GM12875 (cell line): ENCODE results near the gene C10orf67.
"Not testable (repeated sequence)": the region's sequence is repeated elsewhere in the genome, so short reads cannot be mapped to it uniquely, and the experiment has no call there.

Experiments
- H3K4me3 ChIP-seq: one replicate; pipeline ENCODE4 v1.5.1; 2011; ENCODE audit warnings: low read depth, low read length, control low read depth
- CTCF ChIP-seq: IDR thresholded peaks from 2 replicates; pipeline ENCODE4 v1.5.1; 2011; ENCODE audit warnings: low read depth, mild to moderate bottlenecking, control low read depth, inconsistent platforms, low read length, moderate library complexity, borderline replicate concordance; ENCODE audit not compliant: insufficient read depth

Gene C10orf67

GRCh38 chr10:23344241-23344841, at the start of gene C10orf67:
Gene C10orf67 (minus strand): TSS chr10:23344797. CDS start chr10:23344774, 23 bp downstream.
- no peak within 1 kb of the TSS for H3K4me3 ChIP-seq
- TF ChIP-seq CTCF: no peak

- TF ChIP-seq CTCF: no peak
- H3K4me3 ChIP-seq: no peak overlapping the region
These were observed 47.2 kb upstream of the C10orf67 start for GRCh38 chr10:23391821-23392220.

- H3K4me3 ChIP-seq: no peak overlapping the region
- no peak for TF ChIP-seq CTCF
These were observed 46.2 kb upstream of the C10orf67 start for GRCh38 chr10:23390809-23391208.

GRCh38 chr10:23390408-23390807, 45.8 kb upstream of the C10orf67 start:
- H3K4me3 ChIP-seq: not testable (repeated sequence)

GRCh38 chr10:23387516-23387915, 42.9 kb upstream of the C10orf67 start:
- not testable (repeated sequence) for H3K4me3 ChIP-seq

- no peak for TF ChIP-seq CTCF
- H3K4me3 ChIP-seq: no peak overlapping the region
These were observed 41.5 kb upstream of the C10orf67 start for GRCh38 chr10:23386052-23386451.

GRCh38 chr10:23384364-23384763, 39.8 kb upstream of the C10orf67 start:
- no peak overlapping the region for H3K4me3 ChIP-seq
- no peak for TF ChIP-seq CTCF

GRCh38 chr10:23383637-23384036, 39.0 kb upstream of the C10orf67 start:
- no peak overlapping the region for H3K4me3 ChIP-seq
- TF ChIP-seq CTCF: no peak
